Right cardiac atrium (tissue), 5 donors: ENCODE results near the gene MYH9. TPM values are rescaled to one million over a fixed set of nuclear protein-coding genes. Genes with fewer than 3 reads are reported as not detected.

Source experiments
- ATAC-seq, 2 donors: fragments of 200-7000 bp; cut with Tn5 transposase; one replicate each; pipeline versions ENCODE4 v1.8.0 to v1.9.1; 2020; ENCODE audit warnings: moderate library complexity in 2 of 2, mild to moderate bottlenecking in 1 of 2
- DNase-seq, 3 donors: peaks; one replicate each; pipeline ENCODE4 v3.0.0-alpha.2; 2020
- H3K27ac ChIP-seq: one replicate; pipeline ENCODE4 v1.5.1; 2013; ENCODE audit warnings: mild to moderate bottlenecking, low read length, control low read depth, moderate library complexity
- H3K27me3 ChIP-seq: one replicate; pipeline ENCODE4 v1.6.1; 2013; ENCODE audit not compliant: control insufficient read depth, insufficient read depth
- H3K4me1 ChIP-seq: one replicate; pipeline ENCODE4 v1.6.1; 2013; ENCODE audit warnings: low read length; ENCODE audit not compliant: control insufficient read depth, insufficient read depth
- H3K4me3 ChIP-seq: one replicate; pipeline ENCODE4 v1.5.1; 2013; ENCODE audit warnings: low read length, control low read depth
- H3K9me3 ChIP-seq: one replicate; pipeline ENCODE4 v1.6.1; 2013; ENCODE audit warnings: low read length; ENCODE audit not compliant: control insufficient read depth
- WGBS: extraction: QIAGEN DNeasy Blood & Tissue Kit; methylation state at CpG from one replicate; pipeline ENCODE4 v1.1.7; 2013; 5-methylcytosine and 5-hydroxymethylcytosine counted together
- intact Hi-C, 4 donors: fragments of 100-400 bp; cut with DNase I; formaldehyde crosslinking; loops; one replicate each; pipeline versions ENCODE4 v1.11.0 to v1.14.0; 2022 to 2023
- polyA plus RNA-seq: library from polyadenylated mRNA; stranded (reverse); fragments of 200-250 nt; gene quantifications from one replicate; pipeline ENCODE4 v1.2.3, GENCODE V29; 2013
- total RNA-seq, 4 donors: library from RNA; stranded (reverse); fragmentation: NEBNext Ultra II Directional; extraction: Animal tissue kit (Norgen Biotek cat#: 25700); gene quantifications; one replicate each; pipeline ENCODE4 v1.2.1, GENCODE V29; 2021
- donor health status: healthy with polysubstance abuse.
- donor health status: DM: no; HTN: yes; CAD: no.
- donor health status: DM: no; HTN: no; CAD: no.
- donor health status: DM: no; HTN: yes; CAD: no; lungs with severe emphysema.
- donor health status: DM: yes; HTN: yes; CAD: no.

Gene MYH9
- total and polyA plus RNA-seq, 5 donors, result 92.5 to 224 (median 146) TPM

GRCh38 chr22:36288571-36289405, 99.0 kb downstream of the MYH9 start:
- intact Hi-C loops, result loop anchor here in 2 of 4 donors (5.0 to 10.0 kb wide), 2 partner anchors 91 to 144 kb away; no protein-coding TSS in a partner anchor
- Histone ChIP-seq H3K27ac (no peak overlapping the region), H3K4me1 (no peaks in the 10 kb centered on the region), H3K27me3 (no peaks in the 10 kb centered on the region), H3K4me3 (no peak overlapping the region), H3K9me3 (no peaks in the 10 kb centered on the region)
- 91% methylated on average over 33 of the region's 33 CpGs for WGBS
- no peak for ATAC-seq
- peak in 2 of 3 donors; percentile 54 to 55 for DNase-seq

GRCh38 chr22:36287881-36288515, 99.8 kb downstream of the MYH9 start:
- Histone ChIP-seq H3K9me3 (no peaks in the 10 kb centered on the region), H3K27me3 (no peaks in the 10 kb centered on the region), H3K27ac (no peak overlapping the region), H3K4me1 (no peaks in the 10 kb centered on the region), H3K4me3 (no peak overlapping the region)
- intact Hi-C loops, result loop anchor here in 2 of 4 donors (5.0 to 10.0 kb wide), 2 partner anchors 91 to 143 kb away; no protein-coding TSS in a partner anchor
- 93% methylated on average over 20 of the region's 20 CpGs for WGBS
- ATAC-seq, result no peak
- peak in 2 of 3 donors; percentile 49 to 62 for DNase-seq

- Histone ChIP-seq H3K27ac (peak overlapping the region; percentile 2), H3K27me3 (no peaks in the 10 kb centered on the region), H3K4me3 (no peak overlapping the region), H3K9me3 (no peaks in the 10 kb centered on the region), H3K4me1 (no peaks in the 10 kb centered on the region)
- WGBS, result 56% methylated on average over 28 of the region's 28 CpGs
- peak; percentile 74 to 93 (median 91) for DNase-seq
- intact Hi-C loops, result loop anchor here in 2 of 4 donors (5.0 to 10.0 kb wide), 2 partner anchors 89 to 142 kb away; no protein-coding TSS in a partner anchor
- peak; percentile 73 to 86 for ATAC-seq
These were observed 101.4 kb downstream of the MYH9 start for GRCh38 chr22:36286096-36286957.

GRCh38 chr22:36285545-36285944, 102.2 kb downstream of the MYH9 start:
- DNase-seq, result peak in 1 of 3 donors; percentile 45
- intact Hi-C loops, result loop anchor here in 2 of 4 donors (5.0 to 10.0 kb wide), 2 partner anchors 88 to 141 kb away; no protein-coding TSS in a partner anchor
- Histone ChIP-seq H3K4me1 (no peaks in the 10 kb centered on the region), H3K27me3 (no peaks in the 10 kb centered on the region), H3K4me3 (no peak overlapping the region), H3K9me3 (no peaks in the 10 kb centered on the region), H3K27ac (no peak overlapping the region)
- 85% methylated on average over 21 of the region's 21 CpGs for WGBS
- no peak for ATAC-seq

GRCh38 chr22:36285017-36285416, 102.8 kb downstream of the MYH9 start:
- Histone ChIP-seq H3K9me3 (no peaks in the 10 kb centered on the region), H3K27ac (no peak overlapping the region), H3K4me1 (no peaks in the 10 kb centered on the region), H3K4me3 (no peak overlapping the region), H3K27me3 (no peaks in the 10 kb centered on the region)
- DNase-seq (no peak), ATAC-seq (no peak)
- WGBS, result 80% methylated on average over 12 of the region's 12 CpGs
- intact Hi-C loops, result loop anchor here in 2 of 4 donors (5.0 to 10.0 kb wide), 2 partner anchors 88 to 140 kb away; no protein-coding TSS in a partner anchor

- ATAC-seq (no peak), DNase-seq (no peak)
- WGBS, result 91% methylated on average over 24 of the region's 24 CpGs
- H3K4me1 ChIP-seq, result no peaks in the 10 kb centered on the region
- intact Hi-C loops, result loop anchor here in 1 of 4 donors (10.0 kb wide), 1 partner anchor 139 kb away; no protein-coding TSS in a partner anchor
- H3K27ac ChIP-seq, result no peak overlapping the region
- no peak overlapping the region for H3K4me3 ChIP-seq
- H3K9me3 ChIP-seq, result no peaks in the 10 kb centered on the region
- no peaks in the 10 kb centered on the region for H3K27me3 ChIP-seq
These were observed 103.6 kb downstream of the MYH9 start for GRCh38 chr22:36284171-36284571.

- no peaks in the 10 kb centered on the region for H3K9me3 ChIP-seq
- intact Hi-C loops, result loop anchor here in 1 of 4 donors (10.0 kb wide), 1 partner anchor 138 kb away; no protein-coding TSS in a partner anchor
- no peaks in the 10 kb centered on the region for H3K27me3 ChIP-seq
- 83% methylated on average over 24 of the region's 24 CpGs for WGBS
- DNase-seq (peak in 1 of 3 donors; percentile 56), ATAC-seq (no peak)
- H3K4me1 ChIP-seq, result no peaks in the 10 kb centered on the region
- H3K4me3 ChIP-seq, result no peak overlapping the region
- H3K27ac ChIP-seq, result no peak overlapping the region
These were observed 105.4 kb downstream of the MYH9 start for GRCh38 chr22:36282328-36282831.

GRCh38 chr22:36281781-36282327, 105.9 kb downstream of the MYH9 start:
- DNase-seq (peak in 1 of 3 donors; percentile 27), ATAC-seq (peak in 1 of 2 donors; percentile 1)
- Histone ChIP-seq H3K27ac (no peak overlapping the region), H3K4me3 (no peak overlapping the region), H3K27me3 (no peaks in the 10 kb centered on the region), H3K4me1 (no peaks in the 10 kb centered on the region), H3K9me3 (no peaks in the 10 kb centered on the region)
- 65% methylated on average over 14 of the region's 14 CpGs for WGBS
- intact Hi-C loops, result loop anchor here in 1 of 4 donors (10.0 kb wide), 1 partner anchor 137 kb away; no protein-coding TSS in a partner anchor

GRCh38 chr22:36280379-36280778, 107.4 kb downstream of the MYH9 start:
- H3K27me3 ChIP-seq, result no peaks in the 10 kb centered on the region
- H3K4me3 ChIP-seq, result no peak overlapping the region
- DNase-seq (peak in 1 of 3 donors; percentile 19), ATAC-seq (no peak)
- no peak overlapping the region for H3K27ac ChIP-seq
- intact Hi-C loops, result loop anchor here in 1 of 4 donors (10.0 kb wide), 1 partner anchor 136 kb away; no protein-coding TSS in a partner anchor
- no peaks in the 10 kb centered on the region for H3K9me3 ChIP-seq
- 69% methylated on average over 8 of the region's 8 CpGs for WGBS
- no peaks in the 10 kb centered on the region for H3K4me1 ChIP-seq
